NCI-H2196 (cell line): ENCODE results near the gene RBBP8.

Source experiments
- DNase-seq: peaks from one replicate; lab custom pipeline; 2025; ENCODE audit not compliant: unreplicated experiment; lab: John Stamatoyannopoulos, UW

Gene RBBP8

DNA sequence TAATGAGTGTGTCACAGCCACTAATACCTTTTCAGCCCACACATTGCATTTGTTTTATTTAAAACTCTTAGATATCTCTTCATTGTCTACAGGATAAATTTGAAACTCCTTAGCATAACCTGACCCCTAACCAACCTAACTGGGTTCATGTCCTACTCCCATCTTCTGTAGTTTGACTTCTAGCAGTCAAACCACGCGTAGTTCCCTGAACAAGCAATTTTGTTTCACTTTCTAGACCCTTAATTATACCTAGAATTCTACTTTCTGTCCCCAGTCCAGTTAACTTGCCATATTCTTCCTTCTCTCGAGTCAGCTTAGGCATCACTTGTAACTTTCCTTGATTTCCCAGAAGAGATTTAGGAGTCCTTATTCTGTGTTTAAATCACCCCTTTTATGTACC lies 55.1 kb downstream of the RBBP8 start:
- DNase-seq, result no peak

DNA sequence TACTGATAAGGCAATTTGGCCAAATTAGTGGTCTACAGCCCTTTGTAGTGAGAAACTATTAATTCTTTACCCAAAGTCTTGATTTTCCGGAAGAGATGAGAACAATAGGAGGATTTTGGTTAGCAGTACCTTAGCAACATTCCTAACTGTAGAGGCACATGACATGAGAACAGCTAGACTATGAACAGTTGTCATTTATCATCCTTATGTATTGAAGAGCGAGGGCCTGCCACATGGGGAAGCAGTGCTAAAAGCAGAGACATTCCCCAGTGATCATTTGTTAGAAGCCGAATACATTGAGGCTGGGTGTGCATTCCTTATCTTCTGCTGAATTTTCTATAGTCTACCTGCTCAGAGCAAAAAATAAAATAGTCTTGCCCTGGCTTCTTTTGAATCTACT lies 65.2 kb downstream of the RBBP8 start:
- no peak for DNase-seq

DNA sequence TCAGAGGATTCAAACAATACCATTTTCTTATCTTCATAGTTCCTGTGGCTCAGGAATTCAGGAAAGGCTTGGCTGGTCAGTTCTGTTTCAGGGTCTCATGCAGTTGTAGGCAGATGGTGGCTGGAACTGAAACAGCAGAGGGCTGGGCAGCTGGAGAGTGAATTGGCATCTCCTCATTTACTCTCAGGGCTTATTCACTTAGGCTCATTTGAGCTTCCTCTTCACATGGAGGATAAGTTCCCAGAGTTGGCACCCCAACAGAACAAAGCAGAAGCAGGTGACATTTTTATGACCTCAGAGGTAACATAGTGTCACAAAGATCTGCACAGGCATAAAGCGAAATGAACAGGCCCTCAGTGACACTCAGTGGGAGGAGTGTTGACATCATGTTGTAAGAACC lies 66.1 kb downstream of the RBBP8 start:
- no peak for DNase-seq

DNA sequence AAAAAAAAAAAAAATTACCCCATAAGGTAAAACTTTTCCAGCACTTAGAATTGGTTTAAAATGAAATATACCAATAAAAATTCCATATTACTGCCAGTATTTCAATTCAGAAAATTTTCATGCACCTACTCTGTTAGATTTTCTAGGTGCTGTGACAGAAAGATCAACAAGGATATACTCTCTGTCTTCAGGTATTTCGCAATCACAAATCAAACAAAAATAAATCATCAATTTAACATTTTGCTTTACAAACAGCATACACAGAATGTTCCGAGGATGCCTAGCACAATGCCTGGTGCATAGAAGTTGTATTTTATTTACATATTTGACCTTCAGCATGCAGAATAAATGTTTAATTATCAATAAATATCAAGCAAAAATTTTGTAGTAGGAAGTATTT lies 66.5 kb downstream of the RBBP8 start:
- no peak for DNase-seq

DNA sequence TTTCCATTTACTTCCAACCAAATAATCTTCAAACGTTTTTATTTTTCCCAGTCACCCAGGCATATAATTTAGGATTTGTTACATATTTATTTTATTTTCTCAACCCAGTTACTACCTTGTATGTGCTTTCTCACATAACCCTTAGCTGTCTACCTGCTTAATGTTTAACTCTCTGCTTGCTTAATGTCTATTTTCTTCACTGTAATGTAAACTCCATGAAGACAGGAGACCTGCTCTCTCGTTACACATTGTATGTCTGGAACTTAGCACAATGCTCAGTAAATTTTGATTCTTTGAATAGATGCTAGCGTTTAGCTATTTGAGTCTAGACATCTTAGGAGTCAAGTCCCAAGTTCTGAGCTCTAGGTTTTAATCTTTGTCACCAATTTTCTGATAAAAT lies 70.2 kb downstream of the RBBP8 start:
- no peak for DNase-seq

DNA sequence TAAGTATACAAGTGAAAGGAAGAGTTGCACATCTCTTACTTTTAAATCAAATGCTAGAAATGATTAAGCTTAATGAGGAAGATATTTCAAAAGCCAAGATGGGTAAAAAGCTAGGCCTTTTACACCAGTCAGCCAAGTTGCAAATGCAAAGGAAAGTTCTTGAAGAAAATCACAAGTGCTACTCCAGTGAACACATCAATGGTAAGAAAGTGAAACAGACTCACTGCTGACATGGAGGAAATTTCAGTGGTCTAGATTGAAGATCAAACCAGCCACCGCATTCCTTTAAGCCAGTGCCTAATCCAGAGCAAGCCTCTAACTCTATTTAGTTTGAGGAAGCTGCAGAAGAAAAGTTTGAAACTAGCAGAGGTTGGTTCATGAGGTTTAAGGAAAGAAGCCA lies 79.1 kb downstream of the RBBP8 start:
- no peak for DNase-seq

DNA sequence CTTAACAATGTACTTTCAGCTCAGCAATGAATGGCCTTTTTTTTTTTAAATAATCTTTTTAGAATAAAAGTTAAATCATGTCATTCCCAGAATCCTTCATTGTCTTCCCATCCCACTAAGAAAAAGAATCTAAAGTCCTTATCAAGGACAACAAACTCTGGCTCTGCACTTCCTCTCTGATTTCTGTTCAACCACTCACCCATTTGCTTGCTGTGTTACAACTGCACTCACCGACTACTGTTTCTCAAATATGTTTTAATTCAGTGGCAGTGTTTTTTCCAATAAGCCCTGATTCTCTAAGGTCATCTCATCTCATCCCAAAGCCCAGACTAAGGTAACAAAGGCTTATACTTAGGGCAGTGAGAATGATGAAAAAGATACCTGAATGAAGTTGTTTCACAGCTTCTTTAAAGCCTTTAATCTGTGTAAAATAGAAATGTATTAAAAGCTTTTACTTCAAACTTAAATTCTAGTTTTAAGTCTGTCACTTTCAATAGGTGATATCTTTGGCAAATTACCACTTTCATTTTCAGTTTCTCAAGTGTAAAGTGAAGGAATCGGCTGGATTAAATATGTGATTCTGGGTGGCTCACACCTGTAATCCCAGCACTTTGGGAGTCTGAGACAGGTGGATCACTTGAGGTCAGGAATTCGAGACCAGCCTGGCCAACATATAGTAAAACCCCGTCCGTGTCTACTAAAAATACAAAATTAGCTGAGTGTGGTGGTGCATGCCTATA lies 87.6 kb downstream of the RBBP8 start:
- no peak for DNase-seq

DNA sequence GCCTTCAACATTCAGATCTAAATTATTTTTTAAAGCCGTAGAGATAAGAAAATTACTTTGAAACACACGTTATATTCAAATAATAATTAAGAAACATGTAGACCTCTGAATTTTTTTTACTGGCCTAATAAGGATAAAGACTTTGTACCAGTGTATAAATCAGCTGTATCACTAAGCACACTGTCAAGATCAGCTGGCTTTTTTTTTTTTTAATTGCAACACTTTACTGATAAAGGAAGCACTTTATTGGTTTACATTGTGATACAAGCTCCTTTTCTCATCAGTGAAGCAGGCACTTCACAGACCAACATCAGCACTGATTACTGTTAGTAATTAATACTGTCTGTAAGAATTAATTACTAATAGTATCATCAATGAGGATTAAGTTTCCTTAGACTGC lies 88.5 kb downstream of the RBBP8 start:
- no peak for DNase-seq

DNA sequence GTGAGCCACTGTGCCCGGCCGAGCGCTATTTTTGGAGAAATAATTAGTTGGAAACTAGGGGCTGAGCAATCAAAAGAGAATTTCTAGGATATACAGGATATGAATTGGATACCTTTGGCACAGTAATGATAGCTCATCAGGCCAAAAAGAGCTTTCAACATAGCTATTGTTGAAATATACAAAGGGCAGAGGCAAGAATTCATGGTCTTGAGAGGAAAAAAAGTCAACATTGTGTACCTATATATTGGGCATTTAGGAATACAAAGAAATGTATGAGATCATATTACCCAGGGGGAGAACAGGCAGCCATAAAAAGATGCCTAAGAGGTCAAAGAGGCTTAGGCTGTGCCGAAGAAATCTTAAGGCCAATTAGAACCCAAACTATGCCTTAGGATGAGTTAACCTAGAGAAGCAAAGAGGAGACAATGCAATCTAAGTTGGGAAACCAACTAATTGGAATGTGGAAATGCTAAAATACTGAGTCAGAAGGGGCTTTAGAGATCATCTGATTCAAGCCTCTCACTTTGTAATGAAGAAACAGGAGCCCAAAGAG lies 99.0 kb downstream of the RBBP8 start:
- DNase-seq, result no peak

DNA sequence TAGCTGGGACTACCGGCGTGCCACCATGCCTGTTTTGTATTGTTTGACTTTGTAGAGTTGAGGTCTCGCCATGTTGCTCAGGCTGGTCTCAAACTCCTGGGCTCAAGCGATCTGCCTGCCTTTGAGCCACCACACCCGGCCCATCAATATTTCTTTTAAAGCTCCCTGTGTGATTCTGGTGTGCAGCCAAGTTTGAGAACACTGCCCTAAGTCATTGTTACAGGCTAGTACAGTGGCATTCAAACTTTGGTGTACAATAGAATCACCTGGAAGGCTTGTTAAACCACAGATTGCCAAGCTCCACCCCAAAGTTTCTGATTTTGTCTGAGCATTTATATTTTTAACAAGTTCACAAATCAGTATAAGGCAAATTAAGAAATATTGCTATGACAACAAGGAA lies 99.9 kb downstream of the RBBP8 start:
- no peak for DNase-seq

DNA sequence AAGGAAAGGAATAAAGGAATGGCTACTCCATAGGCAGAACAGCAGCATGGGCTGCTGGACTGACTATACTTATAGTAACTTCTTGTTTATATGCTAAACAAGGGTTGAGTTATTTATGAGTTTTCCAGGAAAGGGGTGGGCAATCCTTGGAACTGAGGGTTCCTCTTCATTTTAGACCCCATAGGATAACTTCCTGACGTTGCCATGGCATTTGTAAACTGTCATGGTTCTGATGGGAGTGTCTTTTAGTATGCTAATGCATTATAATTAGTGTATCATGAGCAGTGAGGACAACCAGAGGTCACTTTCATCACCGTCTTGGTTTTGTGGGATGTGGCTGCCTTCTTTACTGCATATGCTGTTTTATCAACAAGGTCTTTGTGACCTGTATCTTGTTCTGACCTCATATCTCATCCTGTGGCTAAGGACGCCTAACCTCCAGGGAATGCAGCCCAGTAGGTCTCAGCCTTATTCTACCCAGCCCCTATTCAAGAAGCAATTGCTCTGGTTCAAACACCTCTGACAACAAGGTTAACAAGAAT lies 103.6 kb downstream of the RBBP8 start:
- no peak for DNase-seq

DNA sequence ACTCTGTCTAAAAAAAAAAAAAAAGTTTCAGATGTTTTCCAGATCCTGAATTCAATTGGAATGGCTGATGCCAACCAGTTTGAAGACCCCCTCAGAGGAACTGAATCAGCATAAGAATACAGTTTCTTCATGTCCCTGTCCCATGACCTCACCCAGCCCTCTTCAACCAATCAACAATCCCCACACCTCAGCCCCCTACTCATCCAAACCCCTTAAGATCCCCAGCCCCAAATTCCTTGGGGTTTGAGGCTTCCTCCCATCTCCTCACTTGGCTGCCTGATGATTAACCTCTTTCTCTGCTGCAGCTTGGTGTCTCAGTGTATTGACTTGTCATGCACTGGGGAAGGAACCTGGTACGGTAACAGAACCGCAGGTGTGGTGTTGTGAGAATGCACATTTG lies 104.5 kb downstream of the RBBP8 start:
- no peak for DNase-seq

DNA sequence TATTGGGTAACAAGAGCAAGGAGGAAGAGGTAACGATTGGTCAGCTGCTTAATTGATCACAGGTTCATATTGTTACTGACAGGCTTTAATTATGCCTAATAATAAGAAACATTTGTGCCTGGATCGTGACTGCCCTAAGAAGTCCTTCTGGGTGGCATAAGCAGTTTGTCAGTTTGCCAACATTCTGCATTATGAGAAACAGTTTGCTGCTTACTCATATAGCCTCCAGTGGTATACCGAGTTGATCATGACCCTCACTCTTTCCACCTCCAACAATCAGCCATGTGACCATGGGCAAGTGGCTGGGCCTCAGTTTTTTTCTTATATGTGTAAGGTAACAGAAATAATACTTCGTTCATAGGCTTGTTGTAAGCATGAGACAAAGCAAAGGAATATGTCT lies 105.6 kb downstream of the RBBP8 start:
- DNase-seq, result no peak

DNA sequence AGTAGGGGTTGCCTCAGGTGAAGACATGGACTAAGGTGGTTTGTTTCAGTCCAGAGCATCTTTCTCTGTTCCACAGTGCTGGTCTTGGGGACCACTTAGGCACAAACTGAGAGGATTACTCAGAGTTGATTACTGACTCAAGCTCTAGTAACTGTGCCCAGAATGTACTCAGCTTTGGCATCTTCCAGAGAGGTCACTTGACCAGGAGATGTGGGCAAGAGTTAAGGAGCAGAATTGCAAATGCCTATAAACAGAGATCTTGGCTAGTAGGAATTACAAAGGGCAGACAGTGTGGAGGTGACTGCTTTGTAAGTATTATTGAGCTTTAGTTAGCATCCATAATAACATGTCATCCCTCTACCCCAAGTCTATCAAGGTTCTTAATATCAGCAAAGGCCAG lies 109.0 kb downstream of the RBBP8 start:
- DNase-seq, result no peak

DNA sequence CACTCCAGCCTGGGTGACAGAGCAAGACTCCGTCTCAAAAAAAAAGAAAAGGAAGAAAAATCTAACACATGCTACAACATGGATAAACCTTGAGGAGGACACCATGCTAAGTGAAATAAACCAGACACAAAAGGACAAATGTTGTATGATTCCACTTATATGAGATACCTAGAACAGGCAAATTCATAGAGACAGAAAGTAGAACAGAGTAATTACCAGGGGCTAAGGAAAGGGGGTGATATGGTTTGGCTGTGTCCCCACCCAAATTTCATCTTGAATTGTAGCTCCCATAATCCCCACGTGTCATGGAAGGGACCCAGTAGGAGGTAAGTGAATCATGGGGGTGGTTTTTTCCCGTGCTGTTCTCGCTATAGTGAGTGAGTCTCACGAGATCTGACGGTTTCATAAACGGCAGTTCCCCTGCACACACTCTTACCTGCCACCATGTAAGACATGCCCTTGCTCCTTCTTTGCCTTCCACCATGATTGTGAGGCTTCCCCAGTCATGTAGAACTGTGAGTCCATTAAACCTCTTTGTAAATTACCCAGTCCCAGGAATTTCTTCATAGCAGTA lies 110.8 kb downstream of the RBBP8 start:
- DNase-seq, result no peak

DNA sequence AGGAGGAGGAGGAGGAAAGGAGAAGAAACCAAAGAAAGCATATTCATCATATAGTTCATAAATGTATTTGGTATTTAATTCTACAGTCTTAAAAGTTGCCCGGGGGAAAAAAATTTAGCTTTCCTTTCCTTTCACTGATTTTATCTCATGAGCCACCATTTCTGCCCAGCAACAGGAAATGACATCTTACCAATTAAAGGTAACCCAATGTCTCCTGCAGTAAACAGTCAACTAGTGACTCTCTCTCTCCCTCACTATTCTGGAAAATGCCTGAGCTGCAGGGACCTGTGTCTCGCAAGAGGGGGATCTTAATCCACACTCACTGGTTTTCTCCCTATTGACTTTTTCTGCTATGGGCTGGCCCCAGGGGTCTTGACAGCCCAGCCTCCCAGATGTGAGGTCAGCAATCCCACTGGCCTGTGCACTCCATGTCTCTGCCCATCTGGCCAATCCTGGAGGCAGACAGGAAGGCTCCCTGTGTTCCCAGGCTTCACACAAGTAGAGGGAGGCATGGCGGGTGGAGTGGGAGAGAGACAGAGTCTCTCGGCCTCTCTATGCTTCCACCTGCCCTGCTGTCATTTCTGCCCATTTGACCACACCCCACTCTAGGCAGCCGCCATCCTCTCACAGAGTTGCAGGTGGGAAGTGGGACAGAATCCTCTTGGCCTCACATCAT lies 116.7 kb downstream of the RBBP8 start:
- no peak for DNase-seq

DNA sequence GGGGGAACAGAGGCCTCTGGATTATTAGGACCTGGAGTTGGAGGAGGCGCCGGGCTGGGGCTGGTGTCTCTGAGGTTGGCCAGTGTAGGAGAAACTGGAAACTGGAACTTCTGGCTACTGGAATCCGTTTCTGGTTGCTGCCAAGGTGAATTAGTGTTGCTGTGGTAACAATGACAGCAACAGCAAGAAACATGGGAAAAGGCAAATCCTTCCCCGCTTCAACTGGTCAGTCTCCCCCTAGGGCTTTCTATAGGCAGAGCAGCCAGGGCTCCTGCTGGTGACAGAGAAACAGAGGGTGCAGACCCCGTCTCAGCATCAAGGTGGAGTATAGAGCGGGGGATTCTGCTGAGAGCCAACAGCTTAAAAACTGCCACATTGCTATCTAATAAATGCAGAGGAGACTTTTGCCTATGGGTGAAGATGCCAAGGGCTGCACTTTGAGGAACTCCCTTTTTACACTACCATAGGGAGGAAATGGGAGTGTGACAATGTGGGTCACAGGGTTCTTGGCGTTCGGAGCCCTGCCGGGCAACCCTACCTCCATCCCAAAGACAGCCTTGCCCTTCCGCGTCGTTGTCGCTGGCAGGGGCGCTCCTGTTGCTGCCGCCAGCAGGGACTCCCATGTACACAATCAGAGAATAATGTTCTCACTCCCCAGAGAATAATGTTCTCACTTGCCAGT lies 120.8 kb downstream of the RBBP8 start:
- peak; percentile 11 for DNase-seq

DNA sequence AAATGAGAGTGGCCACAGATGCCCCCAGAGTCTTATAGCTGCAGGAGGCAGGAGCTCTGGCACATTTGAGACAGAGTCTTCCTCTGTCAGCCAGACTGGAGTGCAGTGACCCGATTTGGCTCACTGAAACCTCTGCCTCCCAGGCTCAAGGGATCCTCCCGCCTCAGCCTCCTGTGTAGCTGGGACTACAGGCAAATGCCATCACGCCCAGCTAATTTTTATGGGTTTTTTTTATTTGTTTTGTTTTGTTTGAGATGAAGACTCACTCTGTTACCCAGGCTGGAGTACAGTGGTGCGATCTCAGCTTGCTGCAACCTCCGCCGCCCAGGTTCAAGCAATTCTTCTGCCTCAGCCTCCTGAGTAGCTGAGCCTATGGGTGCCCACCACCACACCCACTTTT lies 121.4 kb downstream of the RBBP8 start:
- no peak for DNase-seq

DNA sequence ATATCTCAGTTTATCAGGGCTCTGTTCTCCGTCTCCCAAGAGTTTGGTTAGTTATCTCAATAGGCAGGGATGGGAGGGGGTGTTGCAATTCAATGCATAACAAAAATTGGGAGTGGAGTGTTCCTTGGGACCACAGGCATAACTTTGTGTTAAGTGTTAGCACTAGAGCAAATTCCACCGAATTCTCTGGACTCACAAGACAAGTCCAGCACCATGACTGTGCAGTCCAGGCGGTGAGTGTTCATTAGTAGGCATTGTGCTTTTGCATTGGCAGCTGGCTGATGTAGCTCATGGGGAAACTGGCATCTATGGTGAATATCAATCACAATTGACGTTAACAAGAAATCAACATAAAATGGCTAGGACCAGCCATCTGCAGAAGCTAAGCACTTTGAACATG lies 123.2 kb downstream of the RBBP8 start:
- DNase-seq, result no peak

DNA sequence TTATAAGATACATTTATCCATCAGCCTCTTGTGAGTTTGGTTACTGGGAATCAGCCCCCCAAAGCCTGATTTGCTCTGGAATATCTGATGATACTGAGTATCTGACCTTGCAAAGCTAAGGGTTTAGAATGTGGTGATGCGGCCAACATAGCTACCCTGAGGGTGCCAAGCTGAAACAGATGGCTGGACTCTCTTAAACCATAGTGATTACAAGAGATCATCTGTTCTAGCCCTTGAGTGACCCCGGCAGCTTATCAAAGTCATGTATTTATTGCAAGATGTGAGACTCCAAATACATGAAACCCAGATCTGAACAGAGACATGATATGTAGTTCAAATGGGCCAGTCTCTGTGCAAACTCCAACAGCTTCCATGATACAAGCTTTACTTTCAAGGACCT lies 124.0 kb downstream of the RBBP8 start:
- no peak for DNase-seq

DNA sequence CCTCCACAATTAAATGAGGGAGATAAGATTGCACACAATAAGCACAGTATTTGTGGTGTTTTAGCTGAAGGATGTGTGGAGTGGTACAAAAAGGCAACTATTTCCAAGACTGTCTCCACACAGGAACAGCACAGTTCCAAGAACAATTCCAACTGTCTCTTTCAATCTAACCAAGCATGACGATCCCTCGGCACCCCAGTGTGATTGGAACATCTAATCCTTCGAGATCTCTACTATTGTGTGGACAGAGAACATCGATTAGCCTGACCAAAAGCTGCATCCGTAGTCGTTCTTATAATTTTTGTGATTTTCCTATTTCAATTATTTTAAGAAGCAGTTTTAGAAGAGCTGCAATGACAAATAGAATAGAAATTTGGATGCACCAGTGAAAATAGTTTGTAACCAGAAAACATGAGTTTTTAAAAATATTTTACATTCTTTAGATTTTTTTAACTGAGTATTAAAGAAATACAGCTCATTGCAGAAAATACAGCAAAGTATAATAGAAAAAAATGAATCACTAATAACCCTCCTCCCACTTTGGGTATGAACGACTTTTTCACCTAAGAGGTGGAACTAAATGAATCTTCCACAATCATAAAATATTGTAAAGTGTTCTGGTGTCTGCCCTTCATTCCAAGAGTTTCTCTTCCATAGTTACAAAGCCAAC lies 125.8 kb downstream of the RBBP8 start:
- DNase-seq, result no peak
